HEK293 (cell line): Measurements from ENCODE around the gene SYPL2.

Experiments used
- CTCF ChIA-PET: fragments of 350-600 bp; formaldehyde crosslinking; extraction: SDS; loops from one replicate; lab custom pipeline; 2021; ENCODE audit warnings: antibody characterized with exemption; lab: Yijun Ruan, JAX
- POLR2A ChIA-PET: fragments of 300-600 bp; formaldehyde crosslinking; extraction: SDS; loops from one replicate; lab custom pipeline; 2020; ENCODE audit warnings: antibody characterized with exemption, inconsistent platforms; lab: Yijun Ruan, JAX
- H3K27ac ChIP-seq: fragments of 200-500 bp; sonication (Bioruptor generic); 2 replicates; pipeline ENCODE4 v1.5.1; 2014; ENCODE audit warnings: low read depth, low read length, control low read depth, inconsistent platforms; ENCODE audit errors: extremely low read depth
- H3K36me3 ChIP-seq, 2 experiments: fragments of 200-500 bp in 1 of 2; sonication (Bioruptor generic) in 1 of 2; 1 replicate in 1 of 2; 2 replicates in 1 of 2; pipeline ENCODE4 v1.5.1; 2014 to 2017; ENCODE audit warnings: inconsistent platforms in 2 of 2, low read length in 2 of 2; ENCODE audit not compliant: control insufficient read depth in 2 of 2, insufficient read depth in 1 of 2
- H3K4me1 ChIP-seq: fragments of 200-500 bp; sonication (Bioruptor generic); 2 replicates; pipeline ENCODE4 v1.5.1; 2014; ENCODE audit warnings: mild to moderate bottlenecking, low read length, inconsistent platforms; ENCODE audit not compliant: control insufficient read depth, insufficient read depth
- H3K4me3 ChIP-seq: 2 replicates; pipeline ENCODE4 v1.5.1; 2011; ENCODE audit warnings: low read depth, mild to moderate bottlenecking, control low read depth, low read length, moderate library complexity
- H3K9me3 ChIP-seq: fragments of 200-500 bp; sonication (Bioruptor generic); 2 replicates; pipeline ENCODE4 v1.5.1; 2014; ENCODE audit warnings: low read depth, low read length, inconsistent platforms; ENCODE audit not compliant: control insufficient read depth, insufficient read depth
- SP3 ChIP-seq: fragments of 450-650 bp; formaldehyde crosslinking; IDR thresholded peaks from 2 replicates; pipeline ENCODE4 v1.5.1; 2016; ENCODE audit warnings: missing biosample characterization, missing genetic modification characterization
- ZBTB48 ChIP-seq: fragments of 450-650 bp; formaldehyde crosslinking; IDR thresholded peaks from 2 replicates; pipeline ENCODE4 v1.5.1; 2016; ENCODE audit warnings: missing biosample characterization, missing genetic modification characterization
- ZFHX2 ChIP-seq: fragments of 450-650 bp; formaldehyde crosslinking; conservative IDR thresholded peaks from 2 replicates; pipeline ENCODE4 v1.5.1; 2016; ENCODE audit warnings: missing biosample characterization, missing genetic modification characterization
- ZNF114 ChIP-seq: fragments of 450-650 bp; formaldehyde crosslinking; IDR thresholded peaks from 2 replicates; pipeline ENCODE4 v1.5.0; 2017; ENCODE audit warnings: missing biosample characterization, missing genetic modification characterization
- ZNF121 ChIP-seq: fragments of 450-650 bp; formaldehyde crosslinking; IDR thresholded peaks from 2 replicates; pipeline ENCODE4 v1.5.1; 2016; ENCODE audit warnings: missing biosample characterization, missing genetic modification characterization
- ZNF175 ChIP-seq: fragments of 450-650 bp; formaldehyde crosslinking; IDR thresholded peaks from 2 replicates; pipeline ENCODE4 v1.5.1; 2016; ENCODE audit warnings: missing biosample characterization, missing genetic modification characterization
- ZNF2 ChIP-seq: fragments of 450-650 bp; formaldehyde crosslinking; IDR thresholded peaks from 2 replicates; pipeline ENCODE4 v1.5.1; 2016; ENCODE audit warnings: missing biosample characterization, missing genetic modification characterization
- ZNF501 ChIP-seq: fragments of 450-650 bp; formaldehyde crosslinking; IDR thresholded peaks from 2 replicates; pipeline ENCODE4 v1.5.1; 2016; ENCODE audit warnings: missing biosample characterization, missing genetic modification characterization
- ZNF561 ChIP-seq: fragments of 450-650 bp; IDR thresholded peaks from 2 replicates; pipeline ENCODE4 v1.5.1; 2018; ENCODE audit warnings: missing biosample characterization, missing genetic modification characterization, borderline replicate concordance
- ZNF600 ChIP-seq: fragments of 450-650 bp; formaldehyde crosslinking; IDR thresholded peaks from 2 replicates; pipeline ENCODE4 v1.5.1; 2016; ENCODE audit warnings: missing biosample characterization, missing genetic modification characterization
- ZNF670 ChIP-seq: fragments of 450-650 bp; formaldehyde crosslinking; IDR thresholded peaks from 2 replicates; pipeline ENCODE4 v1.5.1; 2016; ENCODE audit warnings: missing biosample characterization, missing genetic modification characterization, low read depth
- ZNF76 ChIP-seq: fragments of 450-650 bp; formaldehyde crosslinking; IDR thresholded peaks from 2 replicates; pipeline ENCODE4; 2016; ENCODE audit warnings: low read depth, missing biosample characterization, missing genetic modification characterization, borderline replicate concordance
- ZNF768 ChIP-seq: fragments of 450-650 bp; formaldehyde crosslinking; IDR thresholded peaks from 2 replicates; pipeline ENCODE4 v1.5.1; 2018; ENCODE audit warnings: missing biosample characterization, mild to moderate bottlenecking, missing genetic modification characterization
- ZSCAN16 ChIP-seq: fragments of 450-650 bp; formaldehyde crosslinking; IDR thresholded peaks from 2 replicates; pipeline ENCODE4 v1.5.1; 2016; ENCODE audit warnings: missing biosample characterization, missing genetic modification characterization
- TF ChIP-seq, protein P1 (sequence below): fragments of 450-650 bp; formaldehyde crosslinking; IDR thresholded peaks from 2 replicates; pipeline ENCODE4 v1.5.1; 2016; ENCODE audit warnings: missing biosample characterization, missing genetic modification characterization
- TF ChIP-seq, protein P2 (sequence below): fragments of 450-650 bp; formaldehyde crosslinking; IDR thresholded peaks from 2 replicates; pipeline ENCODE4 v1.5.1; 2016; ENCODE audit warnings: missing biosample characterization, missing genetic modification characterization
- TF ChIP-seq, protein P3 (sequence below): fragments of 450-650 bp; IDR thresholded peaks from 2 replicates; pipeline ENCODE4 v1.5.1; 2018; ENCODE audit warnings: missing biosample characterization, mild to moderate bottlenecking, missing genetic modification characterization
- TF ChIP-seq, protein P4 (sequence below): fragments of 450-650 bp; formaldehyde crosslinking; IDR thresholded peaks from 2 replicates; pipeline ENCODE4 v1.5.1; 2016; ENCODE audit warnings: missing biosample characterization, missing genetic modification characterization
- TF ChIP-seq, protein P5 (sequence below): fragments of 450-650 bp; formaldehyde crosslinking; IDR thresholded peaks from 2 replicates; pipeline ENCODE4 v1.5.1; 2016; ENCODE audit warnings: missing biosample characterization, missing genetic modification characterization

The SYPL2 gene

DNA sequence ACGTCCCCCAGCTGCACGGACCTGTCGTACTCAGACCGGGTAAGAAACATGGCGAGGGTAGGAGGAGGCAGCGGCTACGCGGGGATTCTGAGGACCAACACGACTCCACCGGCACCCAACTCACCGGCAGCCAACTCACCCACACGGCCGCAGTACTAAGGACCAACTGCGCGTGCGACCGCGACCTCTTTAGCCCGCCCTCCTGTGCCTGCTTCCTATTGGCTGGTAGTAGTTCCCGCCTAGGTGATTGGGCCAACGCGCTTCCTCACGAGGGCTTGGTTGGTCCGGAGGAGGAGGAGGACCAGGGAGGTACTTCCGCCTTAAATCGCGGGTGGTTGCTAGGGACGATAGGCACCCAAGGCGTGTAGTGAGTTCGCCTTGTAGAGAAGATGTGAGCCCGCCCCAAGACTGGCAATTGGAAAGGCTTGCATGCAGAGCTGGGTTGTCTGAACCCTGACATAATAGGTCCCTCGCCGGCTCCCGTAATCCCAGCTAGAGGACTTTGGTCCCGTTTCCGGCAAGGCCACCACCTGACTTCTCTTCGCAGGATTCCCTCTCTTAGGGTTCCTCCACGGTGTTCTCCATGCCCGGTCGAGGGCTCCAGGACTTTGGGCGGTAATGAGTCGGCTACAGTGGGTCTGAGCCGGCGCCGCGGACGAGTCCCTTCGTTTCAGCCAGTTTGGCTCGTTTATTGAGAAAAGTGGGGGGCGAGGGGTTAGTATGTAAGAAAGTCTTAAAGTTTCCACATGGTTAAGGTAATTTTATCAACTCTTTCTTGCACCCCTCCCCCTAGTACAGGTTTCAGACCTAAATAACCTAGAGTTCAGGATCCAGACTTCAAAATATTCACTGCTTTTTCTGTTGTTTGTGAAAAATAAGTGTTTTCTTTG is 39.8 kb upstream of the SYPL2 start, which contains the start of gene PSMA5 (continued):
- TF ChIP-seq, protein P1, sequence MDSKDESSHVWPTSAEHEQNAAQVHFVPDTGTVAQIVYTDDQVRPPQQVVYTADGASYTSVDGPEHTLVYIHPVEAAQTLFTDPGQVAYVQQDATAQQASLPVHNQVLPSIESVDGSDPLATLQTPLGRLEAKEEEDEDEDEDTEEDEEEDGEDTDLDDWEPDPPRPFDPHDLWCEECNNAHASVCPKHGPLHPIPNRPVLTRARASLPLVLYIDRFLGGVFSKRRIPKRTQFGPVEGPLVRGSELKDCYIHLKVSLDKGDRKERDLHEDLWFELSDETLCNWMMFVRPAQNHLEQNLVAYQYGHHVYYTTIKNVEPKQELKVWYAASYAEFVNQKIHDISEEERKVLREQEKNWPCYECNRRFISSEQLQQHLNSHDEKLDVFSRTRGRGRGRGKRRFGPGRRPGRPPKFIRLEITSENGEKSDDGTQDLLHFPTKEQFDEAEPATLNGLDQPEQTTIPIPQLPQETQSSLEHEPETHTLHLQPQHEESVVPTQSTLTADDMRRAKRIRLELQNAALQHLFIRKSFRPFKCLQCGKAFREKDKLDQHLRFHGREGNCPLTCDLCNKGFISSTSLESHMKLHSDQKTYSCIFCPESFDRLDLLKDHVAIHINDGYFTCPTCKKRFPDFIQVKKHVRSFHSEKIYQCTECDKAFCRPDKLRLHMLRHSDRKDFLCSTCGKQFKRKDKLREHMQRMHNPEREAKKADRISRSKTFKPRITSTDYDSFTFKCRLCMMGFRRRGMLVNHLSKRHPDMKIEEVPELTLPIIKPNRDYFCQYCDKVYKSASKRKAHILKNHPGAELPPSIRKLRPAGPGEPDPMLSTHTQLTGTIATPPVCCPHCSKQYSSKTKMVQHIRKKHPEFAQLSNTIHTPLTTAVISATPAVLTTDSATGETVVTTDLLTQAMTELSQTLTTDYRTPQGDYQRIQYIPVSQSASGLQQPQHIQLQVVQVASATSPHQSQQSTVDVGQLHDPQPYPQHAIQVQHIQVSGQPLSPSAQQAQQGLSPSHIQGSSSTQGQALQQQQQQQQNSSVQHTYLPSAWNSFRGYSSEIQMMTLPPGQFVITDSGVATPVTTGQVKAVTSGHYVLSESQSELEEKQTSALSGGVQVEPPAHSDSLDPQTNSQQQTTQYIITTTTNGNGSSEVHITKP = peak; percentile 96
- TF ChIP-seq, protein P2, sequence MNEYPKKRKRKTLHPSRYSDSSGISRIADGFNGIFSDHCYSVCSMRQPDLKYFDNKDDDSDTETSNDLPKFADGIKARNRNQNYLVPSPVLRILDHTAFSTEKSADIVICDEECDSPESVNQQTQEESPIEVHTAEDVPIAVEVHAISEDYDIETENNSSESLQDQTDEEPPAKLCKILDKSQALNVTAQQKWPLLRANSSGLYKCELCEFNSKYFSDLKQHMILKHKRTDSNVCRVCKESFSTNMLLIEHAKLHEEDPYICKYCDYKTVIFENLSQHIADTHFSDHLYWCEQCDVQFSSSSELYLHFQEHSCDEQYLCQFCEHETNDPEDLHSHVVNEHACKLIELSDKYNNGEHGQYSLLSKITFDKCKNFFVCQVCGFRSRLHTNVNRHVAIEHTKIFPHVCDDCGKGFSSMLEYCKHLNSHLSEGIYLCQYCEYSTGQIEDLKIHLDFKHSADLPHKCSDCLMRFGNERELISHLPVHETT = 0 out of 2 replicates have a peak, but pooled peaks have one; percentile 1
- TF ChIP-seq SP3 (tag by site-specific recombination) = peak; percentile 96
- TF ChIP-seq ZNF768 (tag by site-specific recombination) = no peak
- peak; percentile 60 for TF ChIP-seq ZNF561 (tag by site-specific recombination)
- peak; percentile 83 for TF ChIP-seq ZNF501 (tag by site-specific recombination)
- TF ChIP-seq ZSCAN16 (tag by site-specific recombination) = peak; percentile 99
- TF ChIP-seq ZNF600 (tag by site-specific recombination) = peak; percentile 70; the same call in 1 of the 2 replicates
- TF ChIP-seq ZNF114 (tag by site-specific recombination) = no peak
- peak; percentile 56; the same call in 1 of the 2 replicates for TF ChIP-seq ZFHX2
- TF ChIP-seq, protein P3, sequence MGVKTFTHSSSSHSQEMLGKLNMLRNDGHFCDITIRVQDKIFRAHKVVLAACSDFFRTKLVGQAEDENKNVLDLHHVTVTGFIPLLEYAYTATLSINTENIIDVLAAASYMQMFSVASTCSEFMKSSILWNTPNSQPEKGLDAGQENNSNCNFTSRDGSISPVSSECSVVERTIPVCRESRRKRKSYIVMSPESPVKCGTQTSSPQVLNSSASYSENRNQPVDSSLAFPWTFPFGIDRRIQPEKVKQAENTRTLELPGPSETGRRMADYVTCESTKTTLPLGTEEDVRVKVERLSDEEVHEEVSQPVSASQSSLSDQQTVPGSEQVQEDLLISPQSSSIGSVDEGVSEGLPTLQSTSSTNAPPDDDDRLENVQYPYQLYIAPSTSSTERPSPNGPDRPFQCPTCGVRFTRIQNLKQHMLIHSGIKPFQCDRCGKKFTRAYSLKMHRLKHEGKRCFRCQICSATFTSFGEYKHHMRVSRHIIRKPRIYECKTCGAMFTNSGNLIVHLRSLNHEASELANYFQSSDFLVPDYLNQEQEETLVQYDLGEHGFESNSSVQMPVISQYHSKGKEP = 0 out of 2 replicates have a peak, but pooled peaks have one; percentile 29
- no peak for TF ChIP-seq ZNF670
- peak; percentile 21; the same call in 1 of the 2 replicates for TF ChIP-seq ZNF2 (tag by site-specific recombination)
- TF ChIP-seq ZBTB48 (tag by site-specific recombination) = peak; percentile 100
- no peak for TF ChIP-seq ZNF121 (tag by site-specific recombination)
- TF ChIP-seq, protein P4, sequence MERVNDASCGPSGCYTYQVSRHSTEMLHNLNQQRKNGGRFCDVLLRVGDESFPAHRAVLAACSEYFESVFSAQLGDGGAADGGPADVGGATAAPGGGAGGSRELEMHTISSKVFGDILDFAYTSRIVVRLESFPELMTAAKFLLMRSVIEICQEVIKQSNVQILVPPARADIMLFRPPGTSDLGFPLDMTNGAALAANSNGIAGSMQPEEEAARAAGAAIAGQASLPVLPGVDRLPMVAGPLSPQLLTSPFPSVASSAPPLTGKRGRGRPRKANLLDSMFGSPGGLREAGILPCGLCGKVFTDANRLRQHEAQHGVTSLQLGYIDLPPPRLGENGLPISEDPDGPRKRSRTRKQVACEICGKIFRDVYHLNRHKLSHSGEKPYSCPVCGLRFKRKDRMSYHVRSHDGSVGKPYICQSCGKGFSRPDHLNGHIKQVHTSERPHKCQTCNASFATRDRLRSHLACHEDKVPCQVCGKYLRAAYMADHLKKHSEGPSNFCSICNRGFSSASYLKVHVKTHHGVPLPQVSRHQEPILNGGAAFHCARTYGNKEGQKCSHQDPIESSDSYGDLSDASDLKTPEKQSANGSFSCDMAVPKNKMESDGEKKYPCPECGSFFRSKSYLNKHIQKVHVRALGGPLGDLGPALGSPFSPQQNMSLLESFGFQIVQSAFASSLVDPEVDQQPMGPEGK (tag by site-specific recombination) = no peak; the same call in 1 of the 2 replicates

DNA sequence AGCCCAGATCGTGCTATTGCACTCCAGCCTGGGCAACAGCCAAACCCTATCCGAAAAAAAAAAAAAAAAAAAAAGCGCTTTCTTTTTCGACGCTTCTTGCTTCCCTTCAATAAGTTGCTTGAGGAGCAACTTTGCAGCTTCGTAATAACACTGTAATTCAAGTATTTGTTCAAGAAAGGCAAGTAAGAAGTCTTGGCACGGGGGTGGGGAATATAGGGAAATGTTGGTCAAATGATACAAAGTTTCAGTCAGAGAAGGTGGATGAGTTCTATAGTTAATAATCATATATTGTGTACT is 39.2 kb upstream of the SYPL2 start:
- H3K27ac ChIP-seq = peak overlapping the region; percentile 53
- ChIA-PET POLR2A (interaction anchor here (0.5 to 2.1 kb wide), 5 partner anchors 13 to 327 kb away, joined by 3 to 9 read pairs (median 5); partner anchors contain the start of gene ATXN7L2), CTCF (interaction anchor here (0.5 to 2.7 kb wide), 5 partner anchors 25 to 105 kb away, joined by 3 to 11 read pairs (median 4); no protein-coding TSS in a partner anchor)

More for the DNA sequence above, 39.2 kb upstream of the SYPL2 start:
- H3K4me3 ChIP-seq = peak overlapping the region; percentile 90
- TF ChIP-seq ZNF76 (tag by site-specific recombination) (no peak), ZNF175 (tag by site-specific recombination) (no peak)
- TF ChIP-seq, protein P5, sequence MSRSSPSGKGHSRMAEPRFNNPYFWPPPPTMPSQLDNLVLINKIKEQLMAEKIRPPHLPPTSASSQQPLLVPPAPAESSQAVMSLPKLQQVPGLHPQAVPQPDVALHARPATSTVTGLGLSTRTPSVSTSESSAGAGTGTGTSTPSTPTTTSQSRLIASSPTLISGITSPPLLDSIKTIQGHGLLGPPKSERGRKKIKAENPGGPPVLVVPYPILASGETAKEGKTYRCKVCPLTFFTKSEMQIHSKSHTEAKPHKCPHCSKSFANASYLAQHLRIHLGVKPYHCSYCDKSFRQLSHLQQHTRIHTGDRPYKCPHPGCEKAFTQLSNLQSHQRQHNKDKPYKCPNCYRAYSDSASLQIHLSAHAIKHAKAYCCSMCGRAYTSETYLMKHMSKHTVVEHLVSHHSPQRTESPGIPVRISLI (tag by site-specific recombination) = peak; percentile 85; the same call in 1 of the 2 replicates
- TF ChIP-seq, all 188 proteins: peak for 1
- H3K36me3 ChIP-seq = peaks cover 0 to 9% of the 10 kb centered on the region in 2 experiments; a peak in 1 of 3 replicates
- no peaks in the 10 kb centered on the region for H3K4me1 ChIP-seq
- no peaks in the 10 kb centered on the region for H3K9me3 ChIP-seq
